K562 (cell line): ENCODE measurements around the gene PTPRG. TPM values are rescaled to one million over a fixed set of nuclear protein-coding genes. Genes with fewer than 3 reads are reported as not detected.

ENCODE experiments used
- ATAC-seq: fragments of 200-7000 bp; cut with Tn5 transposase; 3 replicates; pipeline ENCODE4 v1.9.1; 2020; ENCODE audit warnings: moderate library complexity
- BruUV-seq: library from RNA; stranded (reverse); fragments of 400-500 nt; replicated peaks from 2 replicates; lab custom pipeline; 2021; lab: Mats Ljungman, UMichigan
- CTCF ChIA-PET: fragments of 300-600 bp; formaldehyde crosslinking; extraction: SDS; loops from one replicate; lab custom pipeline; 2021; ENCODE audit warnings: low intra/inter-chr PET ratio; lab: Yijun Ruan, JAX
- POLR2A ChIA-PET: fragments of 300-600, 350-650 bp; sonication (Branson Sonifier 250); formaldehyde crosslinking; extraction: SDS; loops from one replicate; lab custom pipeline; 2021; ENCODE audit warnings: antibody characterized with exemption, inconsistent platforms; lab: Yijun Ruan, JAX
- DNase-seq, 4 experiments: peaks; one replicate each; pipeline versions ENCODE4 v3.0.0 to v3.0.0-alpha.2; 2011 to 2018; ENCODE audit warnings: low spot score in 3 of 4, mixed read lengths in 3 of 4; ENCODE audit errors: extremely low read depth in 1 of 4
- FAIRE-seq: peaks from 2 replicates; lab custom pipeline; 2011; peaks lifted over from hg19 to GRCh38; lab: Jason Lieb, UNC
- H2AFZ ChIP-seq: 2 replicates; pipeline ENCODE4 v1.6.0; 2011; ENCODE audit warnings: low read depth, low read length, control low read depth, inconsistent platforms
- H3K27ac ChIP-seq: fragments of 200-600 bp; 3 replicates; pipeline ENCODE4 v1.8.0; 2011; ENCODE audit warnings: low read depth, mild to moderate bottlenecking, control low read depth, inconsistent platforms, low read length, moderate library complexity, mixed read lengths; ENCODE audit errors: extremely low read depth
- H3K27me3 ChIP-seq, 2 experiments: fragments of 300-600 bp in 1 of 2; 2 replicates in 1 of 2; 3 replicates in 1 of 2; pipeline versions ENCODE4 v1.6.0 to v1.8.0; 2011; ENCODE audit warnings: inconsistent platforms in 2 of 2, low read length in 2 of 2, mild to moderate bottlenecking in 1 of 2, mixed read lengths in 1 of 2, moderate library complexity in 1 of 2; ENCODE audit not compliant: control insufficient read depth in 2 of 2, insufficient read depth in 2 of 2
- H3K36me3 ChIP-seq: fragments of 300-600 bp; 3 replicates; pipeline ENCODE4 v1.8.0; 2011; ENCODE audit warnings: mild to moderate bottlenecking, low read length, inconsistent platforms; ENCODE audit not compliant: control insufficient read depth, insufficient read depth
- H3K4me1 ChIP-seq, 2 experiments: fragments of 200-600 bp in 1 of 2; replicated peaks in 1 of 2; 2 replicates in 1 of 2; 3 replicates in 1 of 2; pipeline versions ENCODE4 v1.5.1 to v1.8.0; 2011; ENCODE audit warnings: inconsistent platforms in 2 of 2, low read length in 2 of 2, mild to moderate bottlenecking in 1 of 2, mixed read lengths in 1 of 2, moderate library complexity in 1 of 2; ENCODE audit not compliant: control insufficient read depth in 2 of 2, insufficient read depth in 2 of 2
- H3K4me2 ChIP-seq: 2 replicates; pipeline ENCODE4 v1.6.1; 2011; ENCODE audit warnings: low read length, control low read depth, inconsistent platforms, mixed read lengths; ENCODE audit not compliant: insufficient read depth
- H3K4me3 ChIP-seq: fragments of 200-600 bp; sonication (generic), shearing (Covaris generic); 2 replicates; pipeline ENCODE4 v1.5.1; 2016; ENCODE audit warnings: control low read depth, inconsistent platforms
- H3K79me2 ChIP-seq: fragments of 200-600 bp; 3 replicates; pipeline ENCODE4 v1.8.0; 2011; ENCODE audit warnings: low read length, inconsistent platforms; ENCODE audit not compliant: control insufficient read depth, insufficient read depth
- H3K9ac ChIP-seq, 2 experiments: 2 replicates each; pipeline versions ENCODE4 v1.6.0 to v1.6.1; 2011; ENCODE audit warnings: low read depth in 2 of 2, low read length in 2 of 2, control low read depth in 1 of 2, inconsistent platforms in 1 of 2, mild to moderate bottlenecking in 1 of 2, mixed read lengths in 1 of 2; ENCODE audit not compliant: insufficient read depth in 1 of 2
- H3K9me1 ChIP-seq: one replicate; pipeline ENCODE4 v1.6.0; 2011; ENCODE audit warnings: inconsistent platforms, mild to moderate bottlenecking, low read length, moderate library complexity; ENCODE audit not compliant: control insufficient read depth, insufficient read depth
- H3K9me3 ChIP-seq: replicated peaks from 2 replicates; pipeline ENCODE4 v1.5.1; 2011; ENCODE audit warnings: low read depth, low read length, inconsistent platforms; ENCODE audit not compliant: control insufficient read depth, insufficient read depth
- H4K20me1 ChIP-seq: replicated peaks from 2 replicates; pipeline ENCODE4 v1.6.1; 2011; ENCODE audit warnings: low read length, inconsistent platforms, mixed read lengths; ENCODE audit not compliant: control insufficient read depth, insufficient read depth
- ARID4B ChIP-seq: sonication (generic); formaldehyde crosslinking; IDR thresholded peaks from 2 replicates; pipeline ENCODE4 v1.8.0; 2022; ENCODE audit warnings: mild to moderate bottlenecking, missing genetic modification reagents
- CBFA2T2 ChIP-seq: fragments of 450-650 bp; conservative IDR thresholded peaks from 2 replicates; pipeline ENCODE4 v1.6.1; 2017; ENCODE audit warnings: mild to moderate bottlenecking
- EP300 ChIP-seq: IDR thresholded peaks from 2 replicates; pipeline ENCODE4 v1.6.1; 2012; ENCODE audit warnings: low read length, improper control_type of control experiment
- EZH2 ChIP-seq: IDR thresholded peaks from 2 replicates; pipeline ENCODE4 v1.6.1; 2012; ENCODE audit warnings: low read depth, mild to moderate bottlenecking, inconsistent platforms, low read length, borderline replicate concordance
- FUS ChIP-seq: fragments of 200-400 bp; formaldehyde crosslinking; optimal IDR thresholded peaks from 2 replicates; pipeline ENCODE3; 2017; ENCODE audit warnings: low read depth, low read length
- MXI1 ChIP-seq: IDR thresholded peaks from 2 replicates; pipeline ENCODE4 v1.6.1; 2011; ENCODE audit warnings: low read depth, mild to moderate bottlenecking, improper control_type of control experiment, low read length
- RB1 ChIP-seq: fragments of 450-650 bp; IDR thresholded peaks from 2 replicates; pipeline ENCODE4 v1.6.1; 2017; ENCODE audit warnings: low read depth, mild to moderate bottlenecking
- THAP12 ChIP-seq: fragments of 250-450 bp; sonication (Bioruptor Pico); IDR thresholded peaks from 2 replicates; pipeline ENCODE4 v1.9.0; 2021; ENCODE audit warnings: mild to moderate bottlenecking, inconsistent platforms
- XRCC4 ChIP-seq: IDR thresholded peaks from one replicate; pipeline ENCODE4 v1.6.1; 2011; ENCODE audit not compliant: insufficient read depth, insufficient read length; ENCODE audit errors: extremely low read depth
- ZKSCAN8 ChIP-seq: fragments of 200-800 bp; sonication (Bioruptor generic); IDR thresholded peaks from 2 replicates; pipeline ENCODE4 v1.6.1; 2016; ENCODE audit warnings: missing genetic modification characterization, missing compliant biosample characterization
- ZNF511 ChIP-seq: sonication (generic); formaldehyde crosslinking; IDR thresholded peaks from 2 replicates; pipeline ENCODE4 v1.8.0; 2022; ENCODE audit warnings: mild to moderate bottlenecking, missing genetic modification reagents
- ZNF583 ChIP-seq: fragments of 250-450 bp; sonication (Bioruptor Pico); IDR thresholded peaks from 2 replicates; pipeline ENCODE4 v1.4.0; 2020
- WGBS: fragments of 100-300 bp; shearing (Covaris generic); methylation state at CpG from one replicate; pipeline ENCODE4 v1.1.6; 2016; ENCODE audit warnings: low coverage, mixed read lengths; ENCODE audit not compliant: insufficient coverage; ENCODE audit errors: missing lambda C conversion rate; 5-methylcytosine and 5-hydroxymethylcytosine counted together
- in situ Hi-C: fragments of 300-500 bp; cut with MboI; formaldehyde crosslinking; loops from 4 replicates; pipeline ENCODE4 v1.15.0; 2018; ENCODE audit warnings: inconsistent platforms, mixed read lengths
- intact Hi-C: fragments of 100-400 bp; cut with micrococcal nuclease; formaldehyde crosslinking; loops from 2 replicates; pipeline ENCODE4 v1.14.2; 2022
- polyA plus RNA-seq, 8 experiments: library from polyadenylated mRNA; depleted of rRNA in 4 of 8; stranded (reverse) in 5 of 8; unstranded in 3 of 8; fragments of >200 nt; fragmentation: Nextera tagmentation in 2 of 8; fragmentation: Illumina TruSeq in 1 of 8; extraction: Ambion mirVana in 2 of 8; extraction: Trizol in 1 of 8; gene quantifications; 2 replicates each; pipeline versions ENCODE4 v1.2.1 to v1.2.3, GENCODE V29; 2011 to 2014; ENCODE audit warnings: inconsistent platforms in 1 of 8, missing spikeins in 1 of 8
- total RNA-seq, 7 experiments: library from RNA; depleted of rRNA in 6 of 7; stranded (reverse); fragments of >200 nt in 6 of 7; fragmentation: Illumina TruSeq in 2 of 7; extraction: Trizol in 2 of 7; gene quantifications; 2 replicates each; pipeline versions ENCODE4 v1.2.1 to v1.2.3, GENCODE V29; 2011 to 2021; ENCODE audit warnings: low replicate concordance in 1 of 7

PTPRG gene
- total and polyA plus RNA-seq, 9 of the 15 experiments (the other 6 are each of a cell fraction or from before 2014, with no cell fraction given), result 0.16 TPM; not detected in 8

- no peak for TF ChIP-seq THAP12 (CRISPR knock-in tag)
- no peak for TF ChIP-seq MXI1
- TF ChIP-seq CBFA2T2, result no peak
- no peak for TF ChIP-seq XRCC4
- no peak for TF ChIP-seq ZKSCAN8 (CRISPR knock-in tag)
- TF ChIP-seq ZNF511, result no peak
- TF ChIP-seq FUS, result no peak
- TF ChIP-seq EP300, result no peak
- no peak for TF ChIP-seq RB1
- no peak for TF ChIP-seq ARID4B
- TF ChIP-seq EZH2, result no peak
- TF ChIP-seq ZNF583, result no peak
- H3K27me3 ChIP-seq, result no peaks in the 10 kb centered on the region
- ATAC-seq (no peak), FAIRE-seq (no peak), DNase-seq (no peak)
- H3K4me3 ChIP-seq, result no peak overlapping the region
- H3K9me3 ChIP-seq, result no peaks in the 10 kb centered on the region
- CTCF ChIA-PET, result no interaction called here
- WGBS, result 3% methylated on average over 6 of the region's 8 CpGs
- in situ Hi-C loops, result no loop called here
- H3K27ac ChIP-seq, result no peak overlapping the region
- intact Hi-C loops, result no loop called here
- no peaks in the 10 kb centered on the region for H3K9me1 ChIP-seq
- no TSS peak for BruUV-seq
- no peaks in the 10 kb centered on the region for H3K36me3 ChIP-seq
- H4K20me1 ChIP-seq, result no peaks in the 10 kb centered on the region
- no peaks in the 10 kb centered on the region for H3K79me2 ChIP-seq
- H2AFZ ChIP-seq, result no peak overlapping the region
- no peaks in the 10 kb centered on the region for H3K4me1 ChIP-seq
- H3K9ac ChIP-seq, result no peak overlapping the region
- no peak overlapping the region for H3K4me2 ChIP-seq
- POLR2A ChIA-PET, result no interaction called here
These were observed 200.5 kb downstream of the PTPRG start for GRCh38 chr3:61761694-61762430.
